Bladder microvascular endothelial cell (primary cell): ENCODE measurements around the gene DENND10. TPM values are rescaled to one million over a fixed set of nuclear protein-coding genes. Genes with fewer than 3 reads are reported as not detected.

Experiments used
- total RNA-seq: library from RNA; depleted of rRNA; stranded (reverse); fragments of >200 nt; gene quantifications from 2 replicates; pipeline ENCODE4 v1.2.3, GENCODE V29; 2014

Gene DENND10
- 44.0 and 65.1 TPM in 2 replicates for total RNA-seq

GRCh38 chr10:119103903-119104653 is at the start of gene DENND10:
TSS of gene DENND10 (plus strand) at chr10:119104113. CDS start at chr10:119104143, 30 bp downstream.

GRCh38 chr10:119080521-119081259 is 23.2 kb upstream of the DENND10 start, which contains the start of gene EIF3A:
TSS of gene EIF3A (minus strand) at chr10:119080817. CDS start at chr10:119080676, 141 bp downstream.

GRCh38 chr10:119165171-119166117 is 61.5 kb downstream of the DENND10 start, which contains the start of gene SFXN4:
TSS of gene SFXN4 (minus strand) at chr10:119165714. CDS start at chr10:119165647, 67 bp downstream.

GRCh38 chr10:119178372-119179119 is 74.6 kb downstream of the DENND10 start, which contains the start of gene PRDX3:
TSS of gene PRDX3 (minus strand) at chr10:119178812. CDS start at chr10:119178790, 22 bp downstream.

Other genes starting within 250 kb of the DENND10 start
- 0.16 and 0.25 TPM in 2 replicates for gene NANOS1, start 74.4 kb upstream of the DENND10 start, total RNA-seq
- 59.1 and 136 TPM in 2 replicates for gene EIF3A, start 23.3 kb upstream of the DENND10 start, total RNA-seq
- gene SFXN4, start 61.6 kb downstream of the DENND10 start, total RNA-seq: 9.4 and 10.2 TPM in 2 replicates
- 130 and 153 TPM in 2 replicates for gene PRDX3, start 74.7 kb downstream of the DENND10 start, total RNA-seq
- gene GRK5, start 103.5 kb downstream of the DENND10 start, total RNA-seq: 37.6 and 41.5 TPM in 2 replicates